ENCODE results near the gene TOP3A. TPM values are rescaled to one million over a fixed set of nuclear protein-coding genes. Genes with fewer than 3 reads are reported as not detected.

Gene TOP3A
- total RNA-seq, 1 experiment from 2014 or later, result 48.8 TPM

- Histone ChIP-seq H3K9ac (ENCODE audit: low read length) (no peak overlapping the region), H3K27ac (ENCODE audit: low read depth, low read length) (no peak overlapping the region), H3K27me3 (ENCODE audit: insufficient read depth, low read length) (no peaks in the 10 kb centered on the region), H3K9me2 (ENCODE audit: insufficient read depth) (no peaks in the 10 kb centered on the region), H3K4me3 (replicated peaks in 1 of 2; ENCODE audit: low read depth in 1 of 2, low read length in 2 of 2) (no peak overlapping the region), H3K36me3 (ENCODE audit: control insufficient read depth in 1 of 2, insufficient read depth in 2 of 2, low read length in 2 of 2) (peaks cover 15 to 16% of the 10 kb centered on the region in 2 experiments; a peak in 3 of 4 replicates), H4K20me1 (ENCODE audit: insufficient read depth) (no peaks in the 10 kb centered on the region), H2AFZ (ENCODE audit: low read depth, low read length, poor library complexity, severe bottlenecking) (no peak overlapping the region), H3K4me2 (ENCODE audit: low read length) (no peak overlapping the region), H3K4me1 (ENCODE audit: control insufficient read depth in 1 of 2, insufficient read depth in 2 of 2, low read length in 2 of 2) (no peaks in the 10 kb centered on the region), H3K9me3 (ENCODE audit: control insufficient read depth in 1 of 2, insufficient read depth in 1 of 2, low read depth in 1 of 2, low read length in 2 of 2) (no peaks in the 10 kb centered on the region), H3K79me2 (ENCODE audit: insufficient read depth, low read length) (no peaks in the 10 kb centered on the region)
- RAD21 ChIA-PET (ENCODE audit: low non-redundant PET in 1 of 2, low total read pairs in 2 of 2, uncharacterized antibody in 2 of 2, unreplicated experiment in 2 of 2), result no interaction called here
- TF ChIP-seq ZNF274 (IDR thresholded peaks at IDR 0.05; ENCODE audit: low read depth, low read length) (no peak), ATF3 (IDR thresholded peaks at IDR 0.05) (no peak), CBX3 (IDR thresholded peaks at IDR 0.05; ENCODE audit: low read depth) (no peak), ZFX (IDR thresholded peaks at IDR 0.05) (no peak), YY1 (IDR thresholded peaks at IDR 0.05; ENCODE audit: extremely low read depth, insufficient replicate concordance, low read depth, low read length) (no peak), FOSL1 (IDR thresholded peaks at IDR 0.05; ENCODE audit: low read depth) (no peak), EGR1 (IDR thresholded peaks at IDR 0.05; ENCODE audit: low read depth) (no peak), POLR2A (IDR thresholded peaks at IDR 0.05; ENCODE audit: borderline replicate concordance, extremely low read depth, insufficient read depth, insufficient read length) (no peak), CTCF (IDR thresholded peaks at IDR 0.05 in 2 of 3, conservative IDR thresholded peaks at IDR 0.05 in 1 of 3; ENCODE audit: borderline replicate concordance in 1 of 3, insufficient read depth in 1 of 3, low read depth in 2 of 3, low read length in 2 of 3) (no peak), SIN3A (IDR thresholded peaks at IDR 0.05; ENCODE audit: low read depth) (no peak), TCF7L2 (IDR thresholded peaks at IDR 0.05; ENCODE audit: borderline replicate concordance, extremely low read depth, insufficient read depth, insufficient read length) (no peak), EZH2 (IDR thresholded peaks at IDR 0.05) (no peak), RAD21 (IDR thresholded peaks at IDR 0.05; ENCODE audit: low read depth) (no peak), CEBPB (IDR thresholded peaks at IDR 0.05; ENCODE audit: low read depth) (no peak), ELF1 (IDR thresholded peaks at IDR 0.05; ENCODE audit: borderline replicate concordance, low read depth) (no peak), POLR2AphosphoS5 (IDR thresholded peaks at IDR 0.05; ENCODE audit: low read depth, low read length) (no peak), SP1 (IDR thresholded peaks at IDR 0.05; ENCODE audit: low read depth) (no peak)
- TF ChIP-seq, protein P1, sequence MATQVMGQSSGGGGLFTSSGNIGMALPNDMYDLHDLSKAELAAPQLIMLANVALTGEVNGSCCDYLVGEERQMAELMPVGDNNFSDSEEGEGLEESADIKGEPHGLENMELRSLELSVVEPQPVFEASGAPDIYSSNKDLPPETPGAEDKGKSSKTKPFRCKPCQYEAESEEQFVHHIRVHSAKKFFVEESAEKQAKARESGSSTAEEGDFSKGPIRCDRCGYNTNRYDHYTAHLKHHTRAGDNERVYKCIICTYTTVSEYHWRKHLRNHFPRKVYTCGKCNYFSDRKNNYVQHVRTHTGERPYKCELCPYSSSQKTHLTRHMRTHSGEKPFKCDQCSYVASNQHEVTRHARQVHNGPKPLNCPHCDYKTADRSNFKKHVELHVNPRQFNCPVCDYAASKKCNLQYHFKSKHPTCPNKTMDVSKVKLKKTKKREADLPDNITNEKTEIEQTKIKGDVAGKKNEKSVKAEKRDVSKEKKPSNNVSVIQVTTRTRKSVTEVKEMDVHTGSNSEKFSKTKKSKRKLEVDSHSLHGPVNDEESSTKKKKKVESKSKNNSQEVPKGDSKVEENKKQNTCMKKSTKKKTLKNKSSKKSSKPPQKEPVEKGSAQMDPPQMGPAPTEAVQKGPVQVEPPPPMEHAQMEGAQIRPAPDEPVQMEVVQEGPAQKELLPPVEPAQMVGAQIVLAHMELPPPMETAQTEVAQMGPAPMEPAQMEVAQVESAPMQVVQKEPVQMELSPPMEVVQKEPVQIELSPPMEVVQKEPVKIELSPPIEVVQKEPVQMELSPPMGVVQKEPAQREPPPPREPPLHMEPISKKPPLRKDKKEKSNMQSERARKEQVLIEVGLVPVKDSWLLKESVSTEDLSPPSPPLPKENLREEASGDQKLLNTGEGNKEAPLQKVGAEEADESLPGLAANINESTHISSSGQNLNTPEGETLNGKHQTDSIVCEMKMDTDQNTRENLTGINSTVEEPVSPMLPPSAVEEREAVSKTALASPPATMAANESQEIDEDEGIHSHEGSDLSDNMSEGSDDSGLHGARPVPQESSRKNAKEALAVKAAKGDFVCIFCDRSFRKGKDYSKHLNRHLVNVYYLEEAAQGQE (IDR thresholded peaks at IDR 0.05; ENCODE audit: low read depth), result no peak
- TF ChIP-seq, protein P2, sequence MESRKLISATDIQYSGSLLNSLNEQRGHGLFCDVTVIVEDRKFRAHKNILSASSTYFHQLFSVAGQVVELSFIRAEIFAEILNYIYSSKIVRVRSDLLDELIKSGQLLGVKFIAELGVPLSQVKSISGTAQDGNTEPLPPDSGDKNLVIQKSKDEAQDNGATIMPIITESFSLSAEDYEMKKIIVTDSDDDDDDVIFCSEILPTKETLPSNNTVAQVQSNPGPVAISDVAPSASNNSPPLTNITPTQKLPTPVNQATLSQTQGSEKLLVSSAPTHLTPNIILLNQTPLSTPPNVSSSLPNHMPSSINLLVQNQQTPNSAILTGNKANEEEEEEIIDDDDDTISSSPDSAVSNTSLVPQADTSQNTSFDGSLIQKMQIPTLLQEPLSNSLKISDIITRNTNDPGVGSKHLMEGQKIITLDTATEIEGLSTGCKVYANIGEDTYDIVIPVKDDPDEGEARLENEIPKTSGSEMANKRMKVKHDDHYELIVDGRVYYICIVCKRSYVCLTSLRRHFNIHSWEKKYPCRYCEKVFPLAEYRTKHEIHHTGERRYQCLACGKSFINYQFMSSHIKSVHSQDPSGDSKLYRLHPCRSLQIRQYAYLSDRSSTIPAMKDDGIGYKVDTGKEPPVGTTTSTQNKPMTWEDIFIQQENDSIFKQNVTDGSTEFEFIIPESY (IDR thresholded peaks at IDR 0.05; ENCODE audit: extremely low read depth, insufficient replicate concordance, low read length), result no peak
- TF ChIP-seq, protein P3, sequence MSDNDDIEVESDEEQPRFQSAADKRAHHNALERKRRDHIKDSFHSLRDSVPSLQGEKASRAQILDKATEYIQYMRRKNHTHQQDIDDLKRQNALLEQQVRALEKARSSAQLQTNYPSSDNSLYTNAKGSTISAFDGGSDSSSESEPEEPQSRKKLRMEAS (IDR thresholded peaks at IDR 0.05), result no peak
- DNase-seq (ENCODE audit: low read depth, low spot score) (no peak), ATAC-seq (no peak)
- POLR2A ChIA-PET, result no interaction called here
- no TSS peak for BruUV-seq (replicated peaks)
- intact Hi-C loops (cut with micrococcal nuclease), result no loop called here
- CTCF ChIA-PET, result interaction anchor here (1.0 kb wide), 1 partner anchor 13 kb away, joined by 3 read pairs; the partner anchor contains the start of genes SMCR8 and TOP3A
Observed at GRCh38 chr17:18327556-18327955, 12.8 kb upstream of the TOP3A start.
